Measurements from ENCODE around the gene PID1.

The PID1 gene

DNA sequence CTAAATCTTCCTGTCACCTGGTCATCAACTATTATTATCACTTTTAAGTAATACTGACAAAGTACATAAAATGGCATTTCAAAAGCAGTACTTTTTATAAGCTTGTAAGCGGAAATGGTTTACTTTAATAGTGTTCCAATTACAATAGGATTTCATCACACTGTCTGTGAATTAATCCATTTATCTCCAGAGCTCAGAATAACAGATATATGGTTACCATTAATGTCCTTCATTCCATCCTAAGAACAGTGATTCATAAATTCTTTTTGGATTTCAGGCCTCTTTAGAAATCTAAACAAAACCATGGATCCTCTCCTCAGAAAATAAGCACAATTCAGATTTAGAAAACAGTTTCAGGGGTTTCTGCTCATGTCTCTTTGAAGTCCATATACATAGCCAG is 68.4 kb downstream of the PID1 start:
- H2BK5ac ChIP-seq (ENCODE audit: low read depth, low read length, poor library complexity) = no peak overlapping the region
- no peak overlapping the region for H2BK120ac ChIP-seq (ENCODE audit: insufficient read depth, low read length, poor library complexity)
- no CpG with 5 or more reads among the region's 1 CpG for WGBS (ENCODE audit: extremely low coverage, insufficient coverage, insufficient read length)
- no peaks in the 10 kb centered on the region for H3K79me1 ChIP-seq (ENCODE audit: low read length)
- no peak overlapping the region for H3K4me3 ChIP-seq (ENCODE audit: low read depth, low read length)
- H3K79me2 ChIP-seq (ENCODE audit: control insufficient read depth, insufficient read depth, low read length, poor library complexity) = no peaks in the 10 kb centered on the region
- no peaks in the 10 kb centered on the region for H3K36me3 ChIP-seq (ENCODE audit: control insufficient read depth in 1 of 2, insufficient read depth in 2 of 2, low read length in 2 of 2)
- H3K27ac ChIP-seq (ENCODE audit: low read depth, low read length) = no peak overlapping the region
- H4K8ac ChIP-seq (ENCODE audit: low read depth, low read length) = no peak overlapping the region
- H3K4ac ChIP-seq (ENCODE audit: low read depth, low read length) = no peak overlapping the region
- no peak for DNase-seq
- H3K14ac ChIP-seq (ENCODE audit: low read length) = no peak overlapping the region
- no peaks in the 10 kb centered on the region for H3K4me1 ChIP-seq (ENCODE audit: control insufficient read depth in 1 of 2, insufficient read depth in 2 of 2, low read length in 2 of 2)
- no peak overlapping the region for H4K91ac ChIP-seq (ENCODE audit: low read depth, low read length)
- H3K4me2 ChIP-seq (ENCODE audit: low read length) = no peak overlapping the region
- H3K18ac ChIP-seq (ENCODE audit: low read length) = no peak overlapping the region
- no peaks in the 10 kb centered on the region for H3K9me3 ChIP-seq (ENCODE audit: insufficient read depth, low read depth, low read length)
- H2AK5ac ChIP-seq (ENCODE audit: low read length) = no peak overlapping the region
- H3K9ac ChIP-seq (ENCODE audit: low read length) = no peak overlapping the region
- H2BK12ac ChIP-seq (ENCODE audit: low read length) = no peak overlapping the region
- H4K12ac ChIP-seq (ENCODE audit: low read depth, low read length) = no peak overlapping the region
- H3K23ac ChIP-seq (ENCODE audit: low read length) = no peak overlapping the region
- H3K27me3 ChIP-seq (ENCODE audit: insufficient read depth, low read length) = no peaks in the 10 kb centered on the region
- H2AFZ ChIP-seq (ENCODE audit: insufficient read depth, low read length, poor library complexity) = no peak overlapping the region

DNA sequence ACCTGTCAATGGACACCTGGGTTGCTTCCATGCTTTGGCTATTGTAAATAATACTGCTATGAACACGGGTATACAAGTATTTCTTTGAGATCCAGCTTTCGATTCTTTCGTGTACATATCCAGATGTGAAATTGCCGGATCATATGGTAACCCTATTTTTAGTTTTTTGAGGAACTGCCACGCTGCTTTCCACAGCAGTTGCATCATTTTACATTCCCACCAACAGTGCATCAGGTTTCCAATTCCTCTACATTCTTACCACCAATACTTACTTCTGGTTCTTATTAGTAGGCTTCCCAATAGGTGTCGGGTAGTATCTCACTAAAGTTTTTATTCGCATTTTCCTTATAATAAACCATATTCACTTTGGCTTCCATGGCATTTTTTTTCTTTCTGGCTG is 69.6 kb downstream of the PID1 start:
- DNase-seq = no peak
- no CpG with 5 or more reads among the region's 7 CpGs for WGBS (ENCODE audit: extremely low coverage, insufficient coverage, insufficient read length)
- Histone ChIP-seq H4K8ac (ENCODE audit: low read depth, low read length) (no peak overlapping the region), H3K23ac (ENCODE audit: low read length) (no peak overlapping the region), H3K4me3 (ENCODE audit: low read depth, low read length) (no peak overlapping the region), H3K4me2 (ENCODE audit: low read length) (no peak overlapping the region), H2AK5ac (ENCODE audit: low read length) (no peak overlapping the region), H3K9ac (ENCODE audit: low read length) (no peak overlapping the region), H2BK5ac (ENCODE audit: low read depth, low read length, poor library complexity) (no peak overlapping the region), H2AFZ (ENCODE audit: insufficient read depth, low read length, poor library complexity) (no peak overlapping the region), H3K9me3 (ENCODE audit: insufficient read depth, low read depth, low read length) (no peaks in the 10 kb centered on the region), H2BK120ac (ENCODE audit: insufficient read depth, low read length, poor library complexity) (no peak overlapping the region), H3K14ac (ENCODE audit: low read length) (no peak overlapping the region), H3K79me1 (ENCODE audit: low read length) (no peaks in the 10 kb centered on the region), H3K79me2 (ENCODE audit: control insufficient read depth, insufficient read depth, low read length, poor library complexity) (no peaks in the 10 kb centered on the region), H4K91ac (ENCODE audit: low read depth, low read length) (no peak overlapping the region), H3K27ac (ENCODE audit: low read depth, low read length) (no peak overlapping the region), H3K4me1 (ENCODE audit: control insufficient read depth in 1 of 2, insufficient read depth in 2 of 2, low read length in 2 of 2) (no peaks in the 10 kb centered on the region), H3K27me3 (ENCODE audit: insufficient read depth, low read length) (no peaks in the 10 kb centered on the region), H3K18ac (ENCODE audit: low read length) (no peak overlapping the region), H3K36me3 (ENCODE audit: control insufficient read depth in 1 of 2, insufficient read depth in 2 of 2, low read length in 2 of 2) (no peaks in the 10 kb centered on the region), H3K4ac (ENCODE audit: low read depth, low read length) (no peak overlapping the region), H2BK12ac (ENCODE audit: low read length) (no peak overlapping the region), H4K12ac (ENCODE audit: low read depth, low read length) (no peak overlapping the region)

DNA sequence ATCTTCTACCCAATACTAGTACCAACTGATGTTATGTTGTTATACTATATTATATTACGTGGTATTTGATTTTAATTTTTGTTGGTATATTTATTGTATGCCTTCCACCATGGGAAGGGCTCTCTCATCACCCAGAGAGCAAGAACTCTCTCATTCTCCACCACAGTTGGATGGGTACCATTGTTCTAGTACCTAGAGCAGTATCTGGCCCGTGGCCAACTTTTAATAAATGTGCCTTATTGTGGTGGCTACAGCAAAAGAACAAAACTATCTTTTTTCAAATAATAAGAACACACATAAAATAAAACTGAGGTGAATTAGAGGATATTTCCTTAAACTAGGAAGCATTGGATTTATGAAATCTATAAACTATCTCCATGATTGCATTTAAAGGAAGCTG is 71.8 kb downstream of the PID1 start:
- H2BK120ac ChIP-seq (ENCODE audit: insufficient read depth, low read length, poor library complexity) = no peak overlapping the region
- no peak overlapping the region for H3K14ac ChIP-seq (ENCODE audit: low read length)
- H3K18ac ChIP-seq (ENCODE audit: low read length) = no peak overlapping the region
- H3K79me2 ChIP-seq (ENCODE audit: control insufficient read depth, insufficient read depth, low read length, poor library complexity) = no peaks in the 10 kb centered on the region
- no peak overlapping the region for H3K4ac ChIP-seq (ENCODE audit: low read depth, low read length)
- H4K91ac ChIP-seq (ENCODE audit: low read depth, low read length) = no peak overlapping the region
- no peak overlapping the region for H4K8ac ChIP-seq (ENCODE audit: low read depth, low read length)
- no peak overlapping the region for H2AFZ ChIP-seq (ENCODE audit: insufficient read depth, low read length, poor library complexity)
- no CpG with 5 or more reads among the region's 2 CpGs for WGBS (ENCODE audit: extremely low coverage, insufficient coverage, insufficient read length)
- H3K9me3 ChIP-seq (ENCODE audit: insufficient read depth, low read depth, low read length) = no peaks in the 10 kb centered on the region
- no peaks in the 10 kb centered on the region for H3K79me1 ChIP-seq (ENCODE audit: low read length)
- H3K4me2 ChIP-seq (ENCODE audit: low read length) = no peak overlapping the region
- H2AK5ac ChIP-seq (ENCODE audit: low read length) = no peak overlapping the region
- no peak overlapping the region for H3K4me3 ChIP-seq (ENCODE audit: low read depth, low read length)
- H3K9ac ChIP-seq (ENCODE audit: low read length) = no peak overlapping the region
- no peak overlapping the region for H3K23ac ChIP-seq (ENCODE audit: low read length)
- no peak overlapping the region for H2BK12ac ChIP-seq (ENCODE audit: low read length)
- H3K36me3 ChIP-seq (ENCODE audit: control insufficient read depth in 1 of 2, insufficient read depth in 2 of 2, low read length in 2 of 2) = no peaks in the 10 kb centered on the region
- H3K4me1 ChIP-seq (ENCODE audit: control insufficient read depth in 1 of 2, insufficient read depth in 2 of 2, low read length in 2 of 2) = no peaks in the 10 kb centered on the region
- no peak overlapping the region for H4K12ac ChIP-seq (ENCODE audit: low read depth, low read length)
- H2BK5ac ChIP-seq (ENCODE audit: low read depth, low read length, poor library complexity) = no peak overlapping the region
- no peak for DNase-seq
- H3K27me3 ChIP-seq (ENCODE audit: insufficient read depth, low read length) = no peaks in the 10 kb centered on the region
- H3K27ac ChIP-seq (ENCODE audit: low read depth, low read length) = no peak overlapping the region

DNA sequence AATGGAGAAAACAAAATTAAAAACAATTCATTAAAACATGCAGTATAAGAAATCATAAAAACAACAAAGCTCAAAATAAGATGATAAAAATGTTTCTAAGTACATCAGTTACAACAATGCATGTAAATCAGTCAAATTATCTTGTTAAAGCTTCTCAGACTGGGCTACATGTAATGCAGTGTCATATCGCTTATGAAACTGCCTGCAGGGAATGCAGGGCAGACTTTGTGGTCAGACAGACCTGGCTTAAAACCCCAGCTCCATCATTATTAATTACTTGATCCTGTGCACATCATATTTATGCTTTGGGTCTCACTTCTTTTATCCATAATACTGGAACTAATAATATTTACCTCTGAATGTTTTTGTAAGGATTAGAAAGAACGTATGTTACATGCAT is 74.6 kb downstream of the PID1 start:
- Histone ChIP-seq H3K4me2 (ENCODE audit: low read length) (no peak overlapping the region), H3K4me1 (ENCODE audit: control insufficient read depth in 1 of 2, insufficient read depth in 2 of 2, low read length in 2 of 2) (no peaks in the 10 kb centered on the region), H2AFZ (ENCODE audit: insufficient read depth, low read length, poor library complexity) (no peak overlapping the region), H3K4ac (ENCODE audit: low read depth, low read length) (no peak overlapping the region), H2BK5ac (ENCODE audit: low read depth, low read length, poor library complexity) (no peak overlapping the region), H3K36me3 (ENCODE audit: control insufficient read depth in 1 of 2, insufficient read depth in 2 of 2, low read length in 2 of 2) (no peaks in the 10 kb centered on the region), H3K9ac (ENCODE audit: low read length) (no peak overlapping the region), H3K14ac (ENCODE audit: low read length) (no peak overlapping the region), H3K27me3 (ENCODE audit: insufficient read depth, low read length) (no peaks in the 10 kb centered on the region), H3K27ac (ENCODE audit: low read depth, low read length) (no peak overlapping the region), H3K9me3 (ENCODE audit: insufficient read depth, low read depth, low read length) (no peaks in the 10 kb centered on the region), H2BK12ac (ENCODE audit: low read length) (no peak overlapping the region), H3K79me2 (ENCODE audit: control insufficient read depth, insufficient read depth, low read length, poor library complexity) (no peaks in the 10 kb centered on the region), H2BK120ac (ENCODE audit: insufficient read depth, low read length, poor library complexity) (no peak overlapping the region), H4K91ac (ENCODE audit: low read depth, low read length) (no peak overlapping the region), H3K23ac (ENCODE audit: low read length) (no peak overlapping the region), H3K4me3 (ENCODE audit: low read depth, low read length) (no peak overlapping the region), H3K18ac (ENCODE audit: low read length) (no peak overlapping the region), H4K12ac (ENCODE audit: low read depth, low read length) (no peak overlapping the region), H4K8ac (ENCODE audit: low read depth, low read length) (no peak overlapping the region), H3K79me1 (ENCODE audit: low read length) (no peaks in the 10 kb centered on the region), H2AK5ac (ENCODE audit: low read length) (no peak overlapping the region)
- DNase-seq = no peak
- no CpG with 5 or more reads among the region's 2 CpGs for WGBS (ENCODE audit: extremely low coverage, insufficient coverage, insufficient read length)
